AG04450 (cell line): ENCODE results near the gene EPB41L5. TPM values are rescaled to one million over a fixed set of nuclear protein-coding genes. Genes with fewer than 3 reads are reported as not detected.
A peak's percentile ranks its signal among the peaks of the same experiment; 100 is the strongest.

Experiments
- CTCF ChIA-PET: fragments of 300-600, 350-600 bp; formaldehyde crosslinking; extraction: SDS; loops from one replicate; lab custom pipeline; 2022; ENCODE audit warnings: antibody characterized with exemption, inconsistent platforms; lab: Charles Lee
- POLR2A ChIA-PET: fragments of 350-600 bp; formaldehyde crosslinking; extraction: SDS; loops from one replicate; lab custom pipeline; 2021; ENCODE audit warnings: antibody characterized with exemption, inconsistent platforms; lab: Yijun Ruan, JAX
- DNase-seq: peaks from one replicate; pipeline ENCODE4 v3.0.0-alpha.2; 2011; ENCODE audit warnings: low read depth, low spot score
- H3K27ac ChIP-seq: one replicate; pipeline ENCODE4 v1.5.1; 2012; ENCODE audit warnings: low read depth, low read length, control low read depth
- H3K27me3 ChIP-seq: one replicate; pipeline ENCODE4 v1.6.0; 2012; ENCODE audit warnings: low read length; ENCODE audit not compliant: control insufficient read depth, insufficient read depth
- H3K4me3 ChIP-seq: 2 replicates; pipeline ENCODE4 v1.5.1; 2011; ENCODE audit warnings: mild to moderate bottlenecking, low read depth, low read length, control low read depth
- H3K9me3 ChIP-seq: 2 replicates; pipeline ENCODE4 v1.5.1; 2012; ENCODE audit warnings: low read length; ENCODE audit not compliant: control insufficient read depth, insufficient read depth
- CTCF ChIP-seq: IDR thresholded peaks from 2 replicates; pipeline ENCODE4 v1.5.1; 2011; ENCODE audit warnings: low read depth, low read length, control low read depth, inconsistent platforms
- polyA plus RNA-seq: library from polyadenylated mRNA; depleted of rRNA; stranded (reverse); fragments of >200 nt; gene quantifications from 2 replicates; pipeline ENCODE4 v1.2.3, GENCODE V29; 2011

The EPB41L5 gene
- polyA plus RNA-seq, 1 experiment, result 17.1 TPM

- ChIA-PET POLR2A (no interaction called here), CTCF (interaction anchor here (0.7 to 2.5 kb wide), 4 partner anchors 59 to 527 kb away, joined by 3 to 13 read pairs (median 4); no protein-coding TSS in a partner anchor)
Observed at GRCh38 chr2:120169020-120169419, 156.1 kb downstream of the EPB41L5 start.

GRCh38 chr2:120174963-120175581, 162.2 kb downstream of the EPB41L5 start:
- DNase-seq, result peak; percentile 48
- H3K4me3 ChIP-seq, result no peak overlapping the region
- peak; percentile 70 for TF ChIP-seq CTCF
- CTCF ChIA-PET, result interaction anchor here (0.6 to 3.6 kb wide), 68 partner anchors 10 to 909 kb away, joined by 3 to 87 read pairs (median 5); partner anchors contain the start of gene EPB41L5
- H3K27ac ChIP-seq, result no peak overlapping the region
- POLR2A ChIA-PET, result no interaction called here
- no peaks in the 10 kb centered on the region for H3K27me3 ChIP-seq
- H3K9me3 ChIP-seq, result no peaks in the 10 kb centered on the region

More at GRCh38 chr2:120169020-120169419, 156.1 kb downstream of the EPB41L5 start:
- Histone ChIP-seq H3K27ac (no peak overlapping the region), H3K9me3 (no peaks in the 10 kb centered on the region), H3K4me3 (no peak overlapping the region), H3K27me3 (no peaks in the 10 kb centered on the region)
- no peak for DNase-seq
- TF ChIP-seq CTCF, result no peak

- no peak for TF ChIP-seq CTCF
- CTCF ChIA-PET, result interaction anchor here (0.5 to 3.6 kb wide), 19 partner anchors 12 to 535 kb away, joined by 3 to 87 read pairs (median 9); partner anchors contain the start of gene EPB41L5
- Histone ChIP-seq H3K27me3 (no peaks in the 10 kb centered on the region), H3K27ac (no peak overlapping the region), H3K9me3 (no peaks in the 10 kb centered on the region), H3K4me3 (no peak overlapping the region)
- POLR2A ChIA-PET, result no interaction called here
- no peak for DNase-seq
Observed at GRCh38 chr2:120176526-120176925, 163.6 kb downstream of the EPB41L5 start.

GRCh38 chr2:120177001-120177621, 164.2 kb downstream of the EPB41L5 start:
- Histone ChIP-seq H3K9me3 (no peaks in the 10 kb centered on the region), H3K4me3 (no peak overlapping the region), H3K27ac (no peak overlapping the region), H3K27me3 (no peaks in the 10 kb centered on the region)
- 0 out of 2 replicates have a peak, but pooled peaks have one; percentile 17 for TF ChIP-seq CTCF
- ChIA-PET CTCF (interaction anchor here (0.5 to 3.6 kb wide), 8 partner anchors 25 to 477 kb away, joined by 3 to 87 read pairs (median 14); no protein-coding TSS in a partner anchor), POLR2A (no interaction called here)
- no peak for DNase-seq

- DNase-seq, result no peak
- H3K27ac ChIP-seq, result no peak overlapping the region
- TF ChIP-seq CTCF, result no peak
- H3K27me3 ChIP-seq, result no peaks in the 10 kb centered on the region
- no peak overlapping the region for H3K4me3 ChIP-seq
- no peaks in the 10 kb centered on the region for H3K9me3 ChIP-seq
- ChIA-PET CTCF (interaction anchor here (0.6 to 1.0 kb wide), 2 partner anchors 67 to 69 kb away, joined by 3 to 4 read pairs; no protein-coding TSS in a partner anchor), POLR2A (no interaction called here)
Observed at GRCh38 chr2:120177973-120178372, 165.1 kb downstream of the EPB41L5 start.
